A549 treated with dexamethasone at 1 μM for 4 hours (cell line): Measurements from ENCODE around the gene NAT9. TPM values are rescaled to one million over a fixed set of nuclear protein-coding genes. Genes with fewer than 3 reads are reported as not detected.

Experiments used
- total RNA-seq: library from RNA; stranded (reverse); fragments of 200-300 nt; extraction: Qiagen RNA extraction; gene quantifications from 5 replicates; pipeline ENCODE4 v1.2.3, GENCODE V29; 2022

NAT9 gene
- 45.4 to 52.5 TPM (median 47.2 TPM) in 5 replicates for total RNA-seq

GRCh38 chr17:74776044-74776962 is at the start of gene NAT9:
TSS of gene NAT9 (minus strand) at chr17:74776345. CDS start at chr17:74775698, 647 bp downstream.

DNA sequence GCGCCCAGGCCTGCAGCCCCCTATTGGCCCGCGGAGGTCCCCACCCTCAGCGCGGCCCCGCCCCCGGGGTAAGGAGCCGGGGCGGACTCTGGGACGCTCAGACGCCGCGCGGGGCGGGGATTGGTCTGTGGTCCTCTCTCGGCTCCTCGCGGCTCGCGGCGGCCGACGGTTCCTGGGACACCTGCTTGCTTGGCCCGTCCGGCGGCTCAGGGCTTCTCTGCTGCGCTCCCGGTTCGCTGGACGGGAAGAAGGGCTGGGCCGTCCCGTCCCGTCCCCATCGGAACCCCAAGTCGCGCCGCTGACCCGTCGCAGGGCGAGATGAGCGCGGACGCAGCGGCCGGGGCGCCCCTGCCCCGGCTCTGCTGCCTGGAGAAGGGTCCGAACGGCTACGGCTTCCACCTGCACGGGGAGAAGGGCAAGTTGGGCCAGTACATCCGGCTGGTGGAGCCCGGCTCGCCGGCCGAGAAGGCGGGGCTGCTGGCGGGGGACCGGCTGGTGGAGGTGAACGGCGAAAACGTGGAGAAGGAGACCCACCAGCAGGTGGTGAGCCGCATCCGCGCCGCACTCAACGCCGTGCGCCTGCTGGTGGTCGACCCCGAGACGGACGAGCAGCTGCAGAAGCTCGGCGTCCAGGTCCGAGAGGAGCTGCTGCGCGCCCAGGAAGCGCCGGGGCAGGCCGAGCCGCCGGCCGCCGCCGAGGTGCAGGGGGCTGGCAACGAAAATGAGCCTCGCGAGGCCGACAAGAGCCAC is 27.4 kb downstream of the NAT9 start, which contains the start of gene NHERF1:
NHERF1 (plus strand) TSS at position 100 of the 750 bp plus-strand sequence; CDS start at position 319, 219 bp downstream.

GRCh38 chr17:74736513-74737298 is 39.4 kb downstream of the NAT9 start, which contains the start of gene RAB37:
TSS of gene RAB37 (plus strand) at chr17:74737256. CDS start at chr17:74737273, 17 bp downstream.

Other genes starting within 250 kb of the NAT9 start
- gene CD300LB, start 244.9 kb downstream of the NAT9 start, total RNA-seq: 0.03 to 0.09 TPM (median 0.07 TPM) in 5 replicates
- gene CD300C, start 230.2 kb downstream of the NAT9 start, total RNA-seq: 0.47 to 0.72 TPM (median 0.56 TPM) in 5 replicates
- gene CD300H, start 208.8 kb downstream of the NAT9 start, total RNA-seq: 0.17 to 0.70 TPM (median 0.35 TPM) in 5 replicates
- gene CD300LD, start 184.1 kb downstream of the NAT9 start, total RNA-seq: not detected in 5 replicates
- not detected in 5 replicates for gene CD300E, start 152.6 kb downstream of the NAT9 start, total RNA-seq
- gene CD300LF, start 63.4 kb downstream of the NAT9 start, total RNA-seq: not detected in 5 replicates
- gene RAB37, start 39.1 kb downstream of the NAT9 start, total RNA-seq: 0.83 to 1.2 TPM (median 1.2 TPM) in 5 replicates
- 30.9 to 53.3 TPM (median 51.1 TPM) in 5 replicates for gene NHERF1, start 27.7 kb downstream of the NAT9 start, total RNA-seq
- gene GRIN2C, start 83.5 kb upstream of the NAT9 start, total RNA-seq: 0.06 to 0.40 TPM (median 0.18 TPM) in 5 replicates
- gene FDXR, start 96.6 kb upstream of the NAT9 start, total RNA-seq: 43.0 to 66.9 TPM (median 58.2 TPM) in 5 replicates
- gene FADS6, start 117.3 kb upstream of the NAT9 start, total RNA-seq: 0.03 TPM in 1 of 5 replicates, not detected in the others
- gene USH1G, start 146.9 kb upstream of the NAT9 start, total RNA-seq: 0.06 to 0.15 TPM (median 0.12 TPM) in 5 replicates
- gene OTOP2, start 147.9 kb upstream of the NAT9 start, total RNA-seq: 0.04 to 0.09 TPM (median 0.06 TPM) in 4 of 5 replicates, not detected in the other
- gene OTOP3, start 159.6 kb upstream of the NAT9 start, total RNA-seq: not detected in 5 replicates
- 15.4 to 22.7 TPM (median 20.5 TPM) in 5 replicates for gene HID1, start 196.4 kb upstream of the NAT9 start, total RNA-seq
- 61.8 to 95.0 TPM (median 90.1 TPM) in 5 replicates for gene CDR2L, start 211.3 kb upstream of the NAT9 start, total RNA-seq
- gene MRPL58, start 236.3 kb upstream of the NAT9 start, total RNA-seq: 75.2 to 81.8 TPM (median 75.7 TPM) in 5 replicates